HCT116 (cell line): ENCODE data around the gene TRMT1. TPM values are rescaled to one million over a fixed set of nuclear protein-coding genes. Genes with fewer than 3 reads are reported as not detected.

Source experiments
- ATAC-seq: fragments of 200-7000 bp; cut with Tn5 transposase; 2 replicates; pipeline ENCODE4 v1.9.1; 2020; ENCODE audit warnings: mild to moderate bottlenecking, moderate library complexity
- BruUV-seq: library from RNA; stranded (reverse); fragments of 400-500 nt; replicated peaks from 2 replicates; lab custom pipeline; 2021; lab: Mats Ljungman, UMichigan
- CTCF ChIA-PET: fragments of 300-600 bp; sonication (Branson Sonifier 250); formaldehyde crosslinking; loops from one replicate; lab custom pipeline; 2021; ENCODE audit warnings: antibody characterized with exemption; lab: Charles Lee
- POLR2A ChIA-PET: fragments of 300-600, 350-600 bp; sonication (Branson Sonifier 250); formaldehyde crosslinking; loops from one replicate; lab custom pipeline; 2021; ENCODE audit warnings: antibody characterized with exemption; lab: Charles Lee
- RAD21 ChIA-PET, 2 experiments: fragments of 300-600 bp; sonication (Branson Sonifier 250); formaldehyde crosslinking; loops; one replicate each; lab custom pipeline; 2023; ENCODE audit warnings: low total read pairs in 2 of 2; ENCODE audit not compliant: uncharacterized antibody in 2 of 2, unreplicated experiment in 2 of 2, low non-redundant PET in 1 of 2; lab: Charles Lee
- DNase-seq: peaks from one replicate; pipeline ENCODE4 v3.0.0-alpha.2; 2010; ENCODE audit warnings: low read depth, low spot score
- H2AFZ ChIP-seq: fragments of 200-600 bp; shearing (Covaris generic), sonication (generic); 2 replicates; pipeline ENCODE4 v1.6.1; 2017; ENCODE audit warnings: low read depth, mixed run types, mixed read lengths, antibody characterized with exemption, low read length; ENCODE audit not compliant: poor library complexity, severe bottlenecking
- H3K27ac ChIP-seq: 2 replicates; pipeline ENCODE4 v1.5.1; 2012; ENCODE audit warnings: low read depth, low read length
- H3K27me3 ChIP-seq: fragments of 200-600 bp; sonication (generic); 2 replicates; pipeline ENCODE4 v1.6.1; 2016; ENCODE audit warnings: mixed run types, low read length, mixed read lengths; ENCODE audit not compliant: insufficient read depth
- H3K36me3 ChIP-seq, 2 experiments: fragments of 200-500 bp in 1 of 2; fragments of 200-600 bp in 1 of 2; sonication (Bioruptor generic) in 1 of 2; sonication (generic) in 1 of 2; 2 replicates each; pipeline versions ENCODE4 v1.5.1 to v1.6.1; 2014 to 2016; ENCODE audit warnings: low read length in 2 of 2, inconsistent platforms in 1 of 2, mixed read lengths in 1 of 2, mixed run types in 1 of 2; ENCODE audit not compliant: insufficient read depth in 2 of 2, control insufficient read depth in 1 of 2
- H3K4me1 ChIP-seq, 2 experiments: fragments of 200-600 bp in 1 of 2; sonication (generic) in 1 of 2; 2 replicates each; pipeline versions ENCODE4 v1.5.1 to v1.6.1; 2012 to 2017; ENCODE audit warnings: low read length in 2 of 2, inconsistent platforms in 1 of 2, mild to moderate bottlenecking in 1 of 2, mixed read lengths in 1 of 2, mixed run types in 1 of 2, moderate library complexity in 1 of 2; ENCODE audit not compliant: insufficient read depth in 2 of 2, control insufficient read depth in 1 of 2
- H3K4me2 ChIP-seq: fragments of 200-600 bp; sonication (generic); 2 replicates; pipeline ENCODE4 v1.6.1; 2017; ENCODE audit warnings: mixed run types, low read length, mixed read lengths
- H3K4me3 ChIP-seq, 2 experiments: fragments of 200-600 bp in 1 of 2; sonication (generic) in 1 of 2; replicated peaks in 1 of 2; 2 replicates each; pipeline ENCODE4 v1.5.1; 2011 to 2016; ENCODE audit warnings: low read length in 2 of 2, control low read depth in 1 of 2, low read depth in 1 of 2, mild to moderate bottlenecking in 1 of 2, mixed read lengths in 1 of 2, mixed run types in 1 of 2
- H3K79me2 ChIP-seq: fragments of 200-600 bp; sonication (generic); 2 replicates; pipeline ENCODE4 v1.6.1; 2017; ENCODE audit warnings: mild to moderate bottlenecking, mixed run types, low read length, moderate library complexity, mixed read lengths; ENCODE audit not compliant: insufficient read depth
- H3K9ac ChIP-seq: fragments of 200-600 bp; sonication (generic); 2 replicates; pipeline ENCODE4 v1.6.1; 2016; ENCODE audit warnings: low read length, mixed read lengths
- H3K9me2 ChIP-seq: fragments of 200-600 bp; sonication (generic), shearing (Covaris generic); 2 replicates; pipeline ENCODE4 v1.6.1; 2017; ENCODE audit warnings: mixed run types, mild to moderate bottlenecking, moderate library complexity; ENCODE audit not compliant: insufficient read depth
- H3K9me3 ChIP-seq, 2 experiments: fragments of 200-500 bp in 1 of 2; fragments of 200-600 bp in 1 of 2; sonication (Bioruptor generic) in 1 of 2; sonication (generic) in 1 of 2; 2 replicates each; pipeline ENCODE4 v1.6.1; 2014 to 2017; ENCODE audit warnings: low read length in 2 of 2, mixed read lengths in 2 of 2, inconsistent platforms in 1 of 2, low read depth in 1 of 2, mild to moderate bottlenecking in 1 of 2, mixed run types in 1 of 2, moderate library complexity in 1 of 2; ENCODE audit not compliant: control insufficient read depth in 1 of 2, insufficient read depth in 1 of 2
- H4K20me1 ChIP-seq: fragments of 200-600 bp; sonication (generic), shearing (Covaris generic); 2 replicates; pipeline ENCODE4 v1.6.1; 2017; ENCODE audit warnings: mixed run types, mild to moderate bottlenecking, moderate library complexity; ENCODE audit not compliant: insufficient read depth
- CBX3 ChIP-seq: IDR thresholded peaks from 2 replicates; pipeline ENCODE4 v1.6.1; 2012; ENCODE audit warnings: low read depth
- CEBPB ChIP-seq: IDR thresholded peaks from 2 replicates; pipeline ENCODE4 v1.6.1; 2012; ENCODE audit warnings: low read depth
- ELF1 ChIP-seq: IDR thresholded peaks from 2 replicates; pipeline ENCODE4 v1.6.1; 2012; ENCODE audit warnings: low read depth, borderline replicate concordance
- EZH2 ChIP-seq: fragments of 200-600 bp; sonication (generic); IDR thresholded peaks from 2 replicates; pipeline ENCODE4 v1.6.1; 2017; ENCODE audit warnings: antibody characterized with exemption, mixed run types
- EZH2phosphoT487 ChIP-seq: fragments of 200-600 bp; IDR thresholded peaks from 2 replicates; pipeline ENCODE4 v1.6.1; 2018; ENCODE audit warnings: antibody characterized with exemption, borderline replicate concordance
- FOSL1 ChIP-seq: IDR thresholded peaks from 2 replicates; pipeline ENCODE4 v1.6.1; 2012; ENCODE audit warnings: low read depth
- JUND ChIP-seq: IDR thresholded peaks from 2 replicates; pipeline ENCODE4 v1.6.1; 2012
- MAX ChIP-seq: IDR thresholded peaks from 2 replicates; pipeline ENCODE4 v1.6.1; 2012
- POLR2A ChIP-seq: IDR thresholded peaks from 2 replicates; pipeline ENCODE4 v1.7.0; 2011; ENCODE audit warnings: borderline replicate concordance; ENCODE audit not compliant: insufficient read depth, insufficient read length; ENCODE audit errors: extremely low read depth
- POLR2AphosphoS5 ChIP-seq: IDR thresholded peaks from 2 replicates; pipeline ENCODE4 v1.6.1; 2011; ENCODE audit warnings: mild to moderate bottlenecking, low read depth, low read length, moderate library complexity
- SIN3A ChIP-seq: IDR thresholded peaks from 2 replicates; pipeline ENCODE4 v1.6.1; 2012; ENCODE audit warnings: low read depth
- SRF ChIP-seq: IDR thresholded peaks from 2 replicates; pipeline ENCODE4 v1.6.1; 2012; ENCODE audit warnings: low read depth
- TCF7L2 ChIP-seq: IDR thresholded peaks from 2 replicates; pipeline ENCODE4 v1.7.0; 2011; ENCODE audit warnings: borderline replicate concordance, inconsistent platforms; ENCODE audit not compliant: insufficient read depth, insufficient read length; ENCODE audit errors: extremely low read depth
- YY1 ChIP-seq: IDR thresholded peaks from 2 replicates; pipeline ENCODE4 v1.6.1; 2011; ENCODE audit warnings: low read length, low read depth, moderate library complexity, mild to moderate bottlenecking; ENCODE audit not compliant: insufficient replicate concordance; ENCODE audit errors: extremely low read depth
- ZBTB33 ChIP-seq: IDR thresholded peaks from 2 replicates; pipeline ENCODE4 v1.6.1; 2011; ENCODE audit warnings: mild to moderate bottlenecking, low read length, moderate library complexity; ENCODE audit not compliant: insufficient replicate concordance; ENCODE audit errors: extremely low read depth
- ZFX ChIP-seq: fragments of 450-650 bp; IDR thresholded peaks from 2 replicates; pipeline ENCODE4 v1.6.1; 2017
- ZNF274 ChIP-seq: fragments of 200-500 bp; sonication (Bioruptor generic); IDR thresholded peaks from 2 replicates; pipeline ENCODE4 v1.6.1; 2014; ENCODE audit warnings: mild to moderate bottlenecking, low read depth, low read length, inconsistent platforms
- intact Hi-C: fragments of 100-400 bp; cut with micrococcal nuclease; formaldehyde crosslinking; loops from 2 replicates; pipeline ENCODE4 v1.10.0; 2022
- total RNA-seq: library from RNA; stranded (reverse); gene quantifications from one replicate; pipeline ENCODE4 v1.2.1, GENCODE V29; 2021; ENCODE audit not compliant: unreplicated experiment

The TRMT1 gene
- total RNA-seq, 1 experiment from 2014 or later, result 84.4 TPM

- POLR2A ChIA-PET, result no interaction called here
- RAD21 ChIA-PET, result no interaction called here
- intact Hi-C loops, result no loop called here
- CTCF ChIA-PET, result interaction anchor here (1.2 to 2.2 kb wide), 4 partner anchors 9 to 45 kb away, joined by 3 to 7 read pairs (median 4); no protein-coding TSS in a partner anchor
- ATAC-seq (no peak; the same call in 1 of the 2 replicates), DNase-seq (no peak)
- Histone ChIP-seq H4K20me1 (no peaks in the 10 kb centered on the region), H3K9me3 (no peaks in the 10 kb centered on the region), H3K4me1 (peaks cover 18% of the 10 kb centered on the region in 2 experiments), H3K27ac (peak overlapping the region; percentile 4; the same call in 1 of the 2 replicates), H3K9me2 (no peaks in the 10 kb centered on the region), H3K4me3 (no peak overlapping the region), H3K4me2 (peak overlapping the region; percentile 39; the same call in 1 of the 2 replicates), H3K36me3 (no peaks in the 10 kb centered on the region), H3K27me3 (no peaks in the 10 kb centered on the region), H2AFZ (no peak overlapping the region), H3K79me2 (no peaks in the 10 kb centered on the region), H3K9ac (no peak overlapping the region)
- TF ChIP-seq TCF7L2, result no peak
- TF ChIP-seq SIN3A, result no peak
- no peak for TF ChIP-seq EZH2phosphoT487
- TF ChIP-seq ZFX, result no peak
- no peak for TF ChIP-seq MAX
- TF ChIP-seq ZBTB33, result no peak
- TF ChIP-seq POLR2AphosphoS5, result no peak
- no peak for TF ChIP-seq EZH2
- no peak for TF ChIP-seq YY1
- TF ChIP-seq ELF1, result no peak
- TF ChIP-seq ZNF274, result no peak
- no peak for TF ChIP-seq FOSL1
- TF ChIP-seq POLR2A, result no peak
- TF ChIP-seq JUND, result no peak
- no peak for TF ChIP-seq CBX3
- TF ChIP-seq SRF, result no peak
- no peak for TF ChIP-seq CEBPB
- no TSS peak for BruUV-seq
Observed at GRCh38 chr19:13078897-13079541, 37.5 kb downstream of the TRMT1 start.
